GM18526 (cell line): ENCODE measurements around the gene LSAMP.

ENCODE experiments used
- POLR2A ChIP-seq: IDR thresholded peaks from 3 replicates; pipeline ENCODE4 v1.6.1; 2011; ENCODE audit not compliant: insufficient read length; ENCODE audit errors: extremely low read depth

LSAMP gene

DNA sequence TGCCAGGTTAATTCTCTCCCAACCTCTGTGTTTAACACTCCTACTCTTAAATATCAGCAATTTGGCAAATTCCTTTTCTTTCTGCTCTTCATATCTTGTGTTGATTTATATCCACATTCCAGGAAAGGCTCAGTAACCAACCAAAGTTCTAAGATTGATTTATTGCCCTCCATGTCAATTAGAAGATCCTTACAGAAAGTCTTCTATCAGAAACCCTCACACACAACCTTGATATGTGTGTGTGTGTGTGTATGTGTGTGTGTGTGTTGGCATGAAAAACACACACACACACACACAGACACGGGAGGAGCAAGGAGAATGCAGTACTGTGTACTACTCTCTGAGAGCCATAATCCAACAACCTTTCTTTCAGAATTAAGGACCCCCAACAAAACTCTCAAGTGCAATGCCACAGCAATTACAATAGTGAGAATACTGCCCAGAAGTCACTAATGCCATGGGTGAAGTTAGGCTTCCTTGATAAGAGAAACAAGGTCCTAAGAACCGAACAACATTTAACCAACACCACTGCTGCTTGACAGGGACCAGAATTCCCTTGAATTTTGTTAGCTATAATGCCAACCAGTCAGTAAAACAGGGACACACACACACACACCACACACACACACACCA is 1.1 kb downstream of the LSAMP start:
- TF ChIP-seq POLR2A, result no peak

DNA sequence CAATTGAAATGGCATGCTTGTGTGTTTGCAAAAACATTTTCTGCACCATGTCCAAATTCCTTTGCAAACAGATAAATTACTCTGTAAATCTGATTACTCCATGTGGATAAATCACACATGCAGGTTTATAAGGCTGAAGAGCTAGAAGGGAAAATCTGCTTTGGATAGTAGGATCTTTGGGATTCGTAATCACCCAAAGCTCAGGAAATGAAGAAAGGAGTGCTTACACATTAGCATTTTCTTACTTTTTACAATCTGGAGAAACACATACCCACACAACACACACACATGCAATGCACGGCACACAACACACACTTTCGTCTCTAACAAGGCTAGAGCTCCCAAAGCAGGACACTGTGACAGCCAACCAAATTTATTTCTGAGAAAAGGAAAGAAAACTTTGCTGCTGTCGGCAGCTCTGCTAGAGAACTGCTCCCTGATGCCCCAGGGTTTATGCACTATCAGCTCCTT is 2.1 kb downstream of the LSAMP start:
- TF ChIP-seq POLR2A, result no peak

DNA sequence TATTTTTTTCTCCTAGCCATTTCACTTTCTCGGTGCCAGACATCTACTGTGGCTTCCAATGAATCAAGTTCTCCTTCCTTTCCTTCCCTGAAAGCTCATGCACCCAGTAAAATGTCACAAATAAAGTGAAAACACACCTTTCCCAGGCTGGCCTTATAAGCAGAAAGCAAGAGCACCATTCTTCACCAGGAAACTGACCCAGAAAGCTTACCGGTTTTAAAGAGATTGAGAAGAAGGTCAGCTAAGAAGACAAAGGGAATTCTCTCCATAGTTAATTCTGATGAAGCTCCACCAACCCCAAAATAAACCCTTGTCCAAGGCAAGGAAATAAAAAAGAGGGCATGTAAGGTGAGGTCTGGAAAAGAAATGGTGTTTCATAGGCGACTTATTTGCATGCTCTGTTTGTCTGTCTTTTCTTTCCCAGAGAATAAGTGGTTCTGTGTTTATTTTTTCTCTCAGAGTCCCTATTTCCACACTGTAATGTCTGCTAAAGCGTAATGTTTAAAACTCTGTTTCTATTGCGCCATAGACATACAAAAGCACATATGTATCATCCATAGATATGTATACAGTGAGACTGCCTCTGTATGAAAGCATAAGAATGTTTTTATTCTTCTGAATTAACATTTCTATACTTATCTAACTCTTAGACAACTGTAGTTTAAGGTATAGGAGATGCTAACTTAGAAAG is 2.8 kb downstream of the LSAMP start:
- no peak for TF ChIP-seq POLR2A

DNA sequence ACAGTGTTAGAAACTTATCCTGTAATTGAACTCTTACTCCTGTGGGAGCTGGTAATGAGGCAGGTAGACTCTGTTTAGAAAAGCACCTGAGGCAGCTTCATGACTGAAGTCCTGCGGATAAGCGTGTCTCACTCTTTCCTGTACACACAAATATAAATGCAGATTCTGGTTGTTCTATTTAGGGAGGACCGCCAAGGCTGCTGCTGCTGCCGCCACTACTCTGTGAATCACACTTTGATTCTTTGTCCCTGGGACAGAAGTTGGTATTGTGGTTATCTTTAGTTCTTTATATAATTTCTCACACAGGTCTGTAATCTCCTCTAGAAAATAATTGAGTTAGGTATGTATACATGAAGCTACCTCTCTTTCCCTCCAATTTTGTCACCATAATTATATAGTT is 3.6 kb downstream of the LSAMP start:
- no peak for TF ChIP-seq POLR2A

DNA sequence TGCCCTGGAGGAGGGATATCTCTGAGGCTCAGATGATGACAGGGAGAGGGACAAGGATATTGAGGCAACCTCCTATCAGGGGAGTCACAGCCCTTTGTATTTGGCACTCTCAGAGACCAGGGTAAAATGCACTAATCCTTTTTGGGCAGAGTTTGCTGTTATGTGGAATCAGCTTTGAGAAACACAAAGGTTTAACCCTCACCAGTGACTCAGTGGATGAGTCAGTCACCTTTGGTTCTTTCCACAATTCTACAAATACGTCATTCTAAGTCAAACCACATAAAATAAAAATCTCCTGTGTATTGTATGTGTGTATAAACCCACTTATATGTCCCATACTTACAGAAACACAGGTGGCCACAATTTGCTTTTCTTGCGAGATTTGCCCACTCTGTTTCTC is 5.1 kb downstream of the LSAMP start:
- no peak for TF ChIP-seq POLR2A

DNA sequence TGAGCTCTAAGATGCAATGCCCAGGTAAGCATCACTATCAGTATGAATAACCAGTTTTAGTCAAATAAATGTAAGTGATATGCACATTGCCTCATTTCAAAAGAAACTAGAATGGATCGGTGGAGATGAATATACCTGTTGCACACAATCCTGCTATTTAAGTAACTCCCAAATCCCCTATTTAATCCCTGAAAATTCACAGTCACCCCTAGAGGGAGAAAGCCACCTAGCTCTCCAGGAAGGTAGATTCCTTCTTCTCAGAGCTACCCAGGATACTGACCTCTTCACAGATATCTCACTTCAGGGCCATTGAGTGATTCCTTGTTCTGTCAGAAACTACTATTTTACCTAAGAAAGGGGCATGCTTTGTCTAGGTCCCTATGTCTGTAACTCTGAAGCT is 11.7 kb downstream of the LSAMP start:
- TF ChIP-seq POLR2A, result no peak

DNA sequence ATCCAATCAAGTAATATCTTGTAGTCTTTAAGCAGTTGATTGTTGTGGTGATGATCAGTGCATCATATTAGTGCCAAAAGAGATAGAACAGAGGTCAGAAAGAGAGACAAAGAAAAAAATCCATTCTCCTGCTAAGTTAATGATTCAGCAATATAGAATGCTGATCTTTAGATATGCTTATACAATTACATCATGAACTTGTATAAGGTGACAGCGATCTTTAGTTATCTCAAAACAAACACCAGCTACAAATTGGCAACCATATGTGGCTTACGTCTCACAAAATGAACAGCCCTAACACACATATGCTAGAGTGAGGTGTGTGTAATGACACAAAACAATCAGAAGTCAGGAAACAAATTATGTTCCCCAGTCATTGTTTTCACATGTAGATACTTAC is 12.5 kb downstream of the LSAMP start:
- no peak for TF ChIP-seq POLR2A

DNA sequence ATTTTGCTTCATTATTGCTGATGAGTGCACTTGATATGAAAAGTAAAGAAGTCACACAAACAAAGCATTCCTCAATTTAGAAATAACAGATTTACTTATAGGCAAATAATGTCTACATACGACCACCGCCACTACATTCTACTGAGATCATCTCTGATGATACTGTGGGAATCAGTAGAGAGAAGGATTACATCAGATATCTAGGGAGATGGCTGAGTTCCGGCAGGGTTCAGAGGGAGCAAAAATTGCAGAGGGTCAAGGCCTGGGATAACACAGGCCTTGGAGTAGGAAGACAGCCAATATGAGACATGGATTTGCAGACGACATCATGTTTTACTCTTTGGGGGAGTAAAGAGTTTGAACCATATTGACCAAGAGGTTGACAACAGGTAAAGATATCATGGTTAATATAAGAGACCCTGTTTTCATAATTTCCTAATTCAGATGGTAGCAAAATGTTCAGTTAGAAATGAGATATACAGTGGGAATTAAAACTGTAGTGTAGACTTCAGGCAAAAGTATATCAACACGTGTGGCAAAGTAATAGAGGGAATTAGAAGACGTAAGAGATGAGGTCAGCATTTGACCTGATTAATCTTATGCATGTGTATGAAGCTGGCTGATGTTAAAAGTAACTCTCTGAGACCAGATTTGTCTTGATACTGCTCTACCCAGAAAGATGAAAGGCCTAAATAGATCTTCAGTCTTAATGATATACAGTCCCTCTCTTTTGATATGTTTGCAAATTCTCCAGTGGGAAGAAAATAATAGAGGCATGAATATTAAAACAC is 15.6 kb downstream of the LSAMP start:
- TF ChIP-seq POLR2A, result no peak

DNA sequence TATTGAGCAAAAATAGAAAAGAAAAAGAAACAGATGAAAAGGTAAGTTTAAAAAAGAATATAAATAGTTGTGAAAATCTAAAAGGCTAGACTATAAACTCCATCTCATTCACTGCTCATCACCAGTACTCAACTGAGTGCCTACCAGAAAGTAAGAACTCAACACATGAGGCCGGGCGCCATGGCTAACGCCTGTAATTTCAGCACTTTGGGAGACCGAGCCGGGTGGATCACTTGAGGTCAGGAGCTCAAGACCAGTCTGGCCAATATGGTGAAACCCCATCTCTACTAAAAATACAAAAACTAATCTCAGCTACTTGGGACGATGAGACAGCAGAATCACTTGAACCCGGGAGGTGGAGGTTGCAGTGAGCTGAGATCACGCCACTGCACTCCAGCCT is 19.3 kb downstream of the LSAMP start:
- TF ChIP-seq POLR2A, result no peak

DNA sequence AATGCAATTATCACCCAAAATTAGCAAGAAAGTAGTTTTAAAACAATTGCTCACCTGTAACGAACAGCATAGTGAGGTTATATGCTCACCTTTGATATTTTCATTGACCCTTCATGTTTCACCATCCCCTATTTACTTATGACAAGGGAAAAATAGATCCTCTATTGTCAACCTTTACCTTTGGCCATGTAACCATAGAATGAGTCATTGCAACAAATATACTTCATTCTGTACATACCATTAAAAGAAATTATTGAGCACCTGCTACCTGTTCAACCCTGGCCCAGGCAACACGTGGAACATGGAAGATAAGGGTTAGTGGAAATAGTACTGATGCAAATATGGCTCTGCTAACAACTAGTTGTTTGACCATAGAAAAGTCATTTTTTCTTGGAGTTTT is 20.2 kb downstream of the LSAMP start:
- TF ChIP-seq POLR2A, result no peak

DNA sequence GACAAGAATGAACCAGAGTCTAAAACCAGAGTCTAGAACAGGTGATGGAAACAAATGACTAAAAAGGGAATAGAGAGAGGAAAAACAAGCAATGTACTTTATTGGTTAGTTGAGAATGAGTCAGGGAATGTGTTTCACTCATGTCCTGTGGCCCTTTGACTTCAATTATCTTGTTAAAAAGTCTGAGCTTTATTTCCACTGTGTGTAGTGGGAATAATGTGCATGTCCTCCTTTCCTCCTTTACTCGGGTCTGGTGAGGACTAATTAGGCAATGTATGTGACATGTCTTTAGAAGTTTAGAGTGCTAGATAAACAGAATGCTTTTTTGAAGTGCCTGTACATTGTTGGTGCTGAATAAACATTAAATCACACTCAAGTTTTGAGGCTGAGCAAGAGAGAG is 21.3 kb downstream of the LSAMP start:
- no peak for TF ChIP-seq POLR2A

DNA sequence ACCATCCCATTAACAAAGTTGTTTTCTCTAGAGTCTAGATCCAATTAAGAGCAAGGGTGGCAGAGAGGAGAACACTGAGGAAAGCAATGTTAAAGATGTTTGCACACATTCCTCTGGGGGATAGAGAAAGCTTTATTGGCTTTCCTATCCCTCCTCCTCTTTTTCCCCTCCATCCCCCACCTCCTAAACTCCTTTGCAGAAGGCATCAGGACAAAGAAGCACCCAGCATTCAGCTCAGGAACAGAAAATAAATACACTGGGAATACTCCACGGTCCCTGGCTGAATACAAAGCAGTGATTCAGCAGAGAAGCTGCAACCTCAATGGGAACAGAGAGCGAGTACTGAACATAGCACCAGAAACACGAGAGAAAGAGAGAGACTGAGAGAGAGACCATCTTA is 21.9 kb downstream of the LSAMP start:
- TF ChIP-seq POLR2A, result no peak

DNA sequence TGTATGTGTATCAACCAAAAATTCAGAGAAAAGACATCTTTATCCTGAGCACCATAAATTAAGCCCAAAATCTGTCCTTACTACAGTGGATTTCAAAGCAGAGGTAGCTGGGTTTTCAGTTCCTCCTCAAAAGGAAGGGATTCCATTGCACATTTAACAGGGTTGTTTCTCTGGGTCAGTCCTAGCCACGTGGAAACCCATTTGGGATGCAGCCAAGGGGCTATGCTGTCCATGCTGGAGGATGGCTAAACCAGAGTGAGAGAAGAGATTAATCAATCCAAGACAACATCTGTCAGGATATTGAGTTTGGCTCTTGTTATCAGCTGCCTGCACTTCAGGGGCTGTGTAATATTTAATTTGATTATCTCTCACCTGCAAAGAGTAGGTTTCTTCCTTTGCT is 28.1 kb downstream of the LSAMP start:
- TF ChIP-seq POLR2A, result no peak

DNA sequence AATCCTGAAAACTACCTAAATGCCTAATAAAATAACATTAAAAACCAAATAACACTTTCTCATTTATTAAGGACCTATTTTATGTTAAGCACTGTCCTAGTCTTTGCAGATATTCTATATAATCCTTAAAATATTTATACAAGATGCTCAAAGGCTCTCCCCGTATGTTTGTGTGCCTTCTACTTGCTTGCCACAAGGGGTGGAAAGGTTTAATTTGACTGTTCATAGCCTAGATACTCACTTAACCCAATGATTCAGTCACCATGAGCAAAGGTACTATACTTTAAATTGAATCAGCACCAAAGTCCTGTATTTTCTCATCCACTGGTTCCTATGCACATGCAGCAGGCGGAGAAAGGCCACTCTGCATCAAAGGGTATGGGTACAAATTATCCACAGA is 32.0 kb downstream of the LSAMP start:
- no peak for TF ChIP-seq POLR2A

DNA sequence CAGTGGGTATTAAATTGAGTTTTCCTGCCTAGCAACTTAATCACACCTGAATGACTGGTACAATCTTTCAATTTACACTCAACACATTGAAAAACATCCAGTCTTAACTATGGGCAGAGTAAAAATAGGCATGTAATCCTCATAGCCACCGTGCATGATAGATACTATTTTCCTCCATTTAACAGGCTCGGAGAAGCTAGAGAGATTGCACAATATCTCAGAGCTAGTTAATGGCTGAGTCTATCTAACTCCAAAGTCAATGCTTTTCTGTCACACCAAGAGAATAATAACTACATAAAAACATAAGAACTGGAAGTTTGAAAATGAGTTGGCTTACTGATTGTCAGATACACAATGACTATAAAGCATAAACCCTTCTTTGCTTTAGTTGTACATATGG is 36.8 kb downstream of the LSAMP start:
- no peak for TF ChIP-seq POLR2A

DNA sequence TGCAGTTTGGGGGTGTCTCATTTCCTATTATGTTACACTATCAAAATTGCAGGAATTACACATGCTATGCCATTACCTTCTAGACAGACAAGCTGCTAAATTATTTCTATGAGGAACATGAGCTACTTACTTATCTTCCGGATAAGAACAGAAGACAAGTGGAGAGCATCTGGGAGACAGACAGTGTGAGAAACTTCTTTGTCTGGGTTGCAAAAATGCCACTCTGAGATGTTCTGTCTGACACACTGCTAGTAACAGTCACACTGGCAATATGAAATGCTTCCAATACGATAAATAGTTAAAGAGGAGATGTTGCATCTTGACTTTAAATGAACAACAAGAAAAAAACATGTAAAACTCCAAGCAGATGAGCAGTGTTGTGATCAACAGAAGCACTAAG is 40.1 kb downstream of the LSAMP start:
- TF ChIP-seq POLR2A, result no peak
